K562 (cell line): ENCODE data around the gene APLP1. TPM values are rescaled to one million over a fixed set of nuclear protein-coding genes. Genes with fewer than 3 reads are reported as not detected.

ENCODE experiments used
- AFF1 ChIP-seq, 2 experiments: fragments of 450-650 bp; IDR thresholded peaks; 2 replicates each; pipeline ENCODE4 v1.6.1; 2018; ENCODE audit warnings: mild to moderate bottlenecking in 2 of 2, low read depth in 1 of 2; ENCODE audit not compliant: partially characterized antibody in 2 of 2
- ARID4B ChIP-seq: sonication (generic); formaldehyde crosslinking; IDR thresholded peaks from 2 replicates; pipeline ENCODE4 v1.8.0; 2022; ENCODE audit warnings: mild to moderate bottlenecking, missing genetic modification reagents
- CLOCK ChIP-seq: fragments of 250-450 bp; sonication (Bioruptor Pico); IDR thresholded peaks from 2 replicates; pipeline ENCODE4 v1.4.0; 2020; ENCODE audit warnings: mild to moderate bottlenecking, moderate library complexity, borderline replicate concordance
- HMGXB4 ChIP-seq: sonication (generic); formaldehyde crosslinking; IDR thresholded peaks from 2 replicates; pipeline ENCODE4 v1.8.1; 2023; ENCODE audit warnings: mild to moderate bottlenecking, missing genetic modification reagents
- KLF13 ChIP-seq: fragments of 450-650 bp; IDR thresholded peaks from 2 replicates; pipeline ENCODE4 v1.6.1; 2016; ENCODE audit warnings: missing genetic modification characterization, low read depth, mild to moderate bottlenecking, missing compliant biosample characterization, moderate library complexity, borderline replicate concordance
- MIER1 ChIP-seq: fragments of 450-650 bp; IDR thresholded peaks from 2 replicates; pipeline ENCODE4 v1.6.1; 2016; ENCODE audit warnings: antibody characterized with exemption, mild to moderate bottlenecking, low read depth
- NR2F6 ChIP-seq: fragments of 450-650 bp; formaldehyde crosslinking; IDR thresholded peaks from 2 replicates; pipeline ENCODE4 v1.4.0; 2020; ENCODE audit warnings: mild to moderate bottlenecking
- RBM39 ChIP-seq: fragments of 200-400 bp; formaldehyde crosslinking; optimal IDR thresholded peaks from 2 replicates; pipeline ENCODE3; 2018; ENCODE audit warnings: low read depth, low read length
- TBP ChIP-seq: optimal IDR thresholded peaks from 2 replicates; pipeline ENCODE3; 2011; ENCODE audit warnings: low read depth, low read length, improper control_type of control experiment
- TFAP4 ChIP-seq: sonication (generic); formaldehyde crosslinking; IDR thresholded peaks from 2 replicates; pipeline ENCODE4 v1.8.0; 2022; ENCODE audit warnings: missing genetic modification reagents, mild to moderate bottlenecking, moderate library complexity, borderline replicate concordance
- polyA plus RNA-seq, 8 experiments: library from polyadenylated mRNA; depleted of rRNA in 4 of 8; stranded (reverse) in 5 of 8; unstranded in 3 of 8; fragments of >200 nt; fragmentation: Nextera tagmentation in 2 of 8; fragmentation: Illumina TruSeq in 1 of 8; extraction: Ambion mirVana in 2 of 8; extraction: Trizol in 1 of 8; gene quantifications; 2 replicates each; pipeline versions ENCODE4 v1.2.1 to v1.2.3, GENCODE V29; 2011 to 2014; ENCODE audit warnings: inconsistent platforms in 1 of 8, missing spikeins in 1 of 8
- total RNA-seq, 7 experiments: library from RNA; depleted of rRNA in 6 of 7; stranded (reverse); fragments of >200 nt in 6 of 7; fragmentation: Illumina TruSeq in 2 of 7; extraction: Trizol in 2 of 7; gene quantifications; 2 replicates each; pipeline versions ENCODE4 v1.2.1 to v1.2.3, GENCODE V29; 2011 to 2021; ENCODE audit warnings: low replicate concordance in 1 of 7

Gene APLP1
- total and polyA plus RNA-seq, 9 of the 15 experiments (the other 6 are each of a cell fraction or from before 2014, with no cell fraction given) = 0.69 to 9.9 (median 4.7) TPM

- TF ChIP-seq TFAP4 (peak; percentile 99), KLF13 (tag) (peak; percentile 51; the same call in 1 of the 2 replicates), NR2F6 (CRISPR knock-in tag) (no peak), MIER1 (peak; percentile 99), ARID4B (CRISPR knock-in tag) (peak; percentile 99), HMGXB4 (CRISPR knock-in tag) (peak; percentile 75; the same call in 1 of the 2 replicates), CLOCK (no peak), AFF1 (IDR thresholded peaks at IDR 0.05; ENCODE audit: low read depth in 1 of 2, partially characterized antibody in 2 of 2) (peak in 1 of 2 experiments; percentile 98), TBP (no peak), RBM39 (no peak)
Observed at GRCh38 chr19:35879770-35880317, 11.5 kb downstream of the APLP1 start (continued).
